Fibroblast of villous mesenchyme (primary cell): Measurements from ENCODE around the gene PRMT5. TPM values are rescaled to one million over a fixed set of nuclear protein-coding genes. Genes with fewer than 3 reads are reported as not detected.

Experiments used
- DNase-seq: peaks from one replicate; pipeline ENCODE4 v3.0.0-alpha.2; 2010; ENCODE audit warnings: low read depth
- H3K4me3 ChIP-seq: 2 replicates; pipeline ENCODE4 v1.5.1; 2011; ENCODE audit warnings: low read depth, mild to moderate bottlenecking, low read length
- CTCF ChIP-seq: IDR thresholded peaks from 2 replicates; pipeline ENCODE4 v1.5.1; 2012; ENCODE audit warnings: low read depth, mild to moderate bottlenecking, low read length; ENCODE audit not compliant: insufficient read depth
- total RNA-seq: library from RNA; depleted of rRNA; stranded (reverse); fragments of >200 nt; gene quantifications from 2 replicates; pipeline ENCODE4 v1.2.3, GENCODE V29; 2012

Gene PRMT5
- total RNA-seq, 1 donor, result 82.5 TPM

DNA sequence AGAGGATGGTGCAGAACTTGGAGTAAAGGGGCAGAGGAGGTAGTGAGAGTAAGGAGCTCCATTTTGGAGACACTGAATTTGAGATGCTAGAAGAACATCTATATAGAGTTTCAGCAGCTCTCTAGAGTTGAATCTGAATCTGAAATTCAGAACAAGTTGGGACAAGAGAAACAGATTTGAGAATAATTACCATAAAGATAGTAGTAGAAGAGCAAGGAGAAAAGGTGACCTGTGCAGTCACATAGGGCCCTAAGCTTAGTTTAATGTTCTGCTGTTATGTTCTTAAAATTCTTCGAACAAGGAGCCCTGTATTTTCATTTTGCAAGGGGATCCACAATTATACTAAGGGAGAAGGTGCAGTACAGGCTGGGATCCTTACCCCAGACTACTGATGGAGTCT lies 38.8 kb downstream of the PRMT5 start:
- no peak overlapping the region for H3K4me3 ChIP-seq
- DNase-seq, result no peak
- no peak for TF ChIP-seq CTCF

- no peak overlapping the region for H3K4me3 ChIP-seq
- no peak for TF ChIP-seq CTCF
- no peak for DNase-seq
These were observed 40.5 kb downstream of the PRMT5 start for GRCh38 chr14:22888662-22889061.

DNA sequence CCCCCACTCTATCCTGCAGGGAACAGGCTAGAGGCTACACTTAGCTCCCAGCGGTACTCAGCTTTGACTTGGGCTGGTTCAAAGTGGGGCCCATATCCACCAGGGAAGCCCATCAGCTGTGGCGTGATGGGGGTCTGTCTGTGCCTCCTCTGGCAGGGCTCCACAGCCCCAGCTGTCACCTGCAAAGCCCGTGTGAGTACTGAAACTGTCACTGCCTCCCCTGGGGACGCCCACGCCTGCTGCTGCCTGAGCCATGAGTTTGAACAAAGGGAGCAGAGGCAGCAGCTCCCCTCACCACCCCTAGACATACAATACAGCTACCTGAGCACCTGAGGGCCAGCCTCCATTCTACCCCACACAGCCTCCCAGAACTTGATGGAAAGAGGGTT lies 41.2 kb downstream of the PRMT5 start:
- peak overlapping the region; percentile 76 for H3K4me3 ChIP-seq
- no peak for DNase-seq
- TF ChIP-seq CTCF, result no peak

GRCh38 chr14:22887260-22887989 lies 41.8 kb downstream of the PRMT5 start:
- no peak for TF ChIP-seq CTCF
- H3K4me3 ChIP-seq, result peak overlapping the region; percentile 76
- DNase-seq, result peak; percentile 86

DNA sequence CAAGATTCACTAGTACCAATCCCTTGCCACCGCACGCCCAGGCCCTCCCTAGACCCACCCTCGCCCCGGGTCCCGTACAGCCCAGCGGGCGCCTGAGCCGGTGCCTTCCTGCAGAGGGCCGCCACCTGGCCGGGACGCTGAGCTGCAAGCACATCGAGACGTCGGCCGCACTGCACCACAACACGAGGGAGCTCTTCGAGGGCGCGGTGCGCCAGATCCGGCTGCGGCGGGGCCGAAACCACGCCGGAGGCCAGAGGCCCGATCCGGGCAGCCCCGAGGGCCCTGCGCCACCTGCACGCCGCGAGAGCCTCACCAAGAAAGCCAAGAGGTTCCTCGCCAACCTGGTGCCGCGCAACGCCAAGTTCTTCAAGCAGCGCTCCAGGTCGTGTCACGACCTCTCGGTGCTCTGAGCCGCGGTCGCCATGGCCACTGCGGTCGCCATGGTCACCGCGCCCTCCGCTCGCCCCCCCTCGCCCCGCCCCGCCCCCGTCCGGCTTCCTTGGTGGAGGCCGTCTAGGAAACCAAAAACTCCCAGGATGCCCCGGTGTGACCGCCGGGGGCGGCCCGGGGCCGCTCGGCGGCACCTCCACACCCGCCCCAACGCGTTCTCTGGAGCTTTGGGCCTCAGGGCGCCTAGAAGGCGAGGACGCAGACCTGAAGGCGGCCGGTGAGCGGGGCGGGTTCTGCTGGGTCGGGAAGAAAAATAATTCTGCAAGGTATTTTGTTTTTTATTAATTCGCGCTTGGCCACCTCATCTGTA lies 42.5 kb downstream of the PRMT5 start:
- TF ChIP-seq CTCF, result peak; percentile 7
- DNase-seq, result peak; percentile 69
- peak overlapping the region; percentile 76 for H3K4me3 ChIP-seq

DNA sequence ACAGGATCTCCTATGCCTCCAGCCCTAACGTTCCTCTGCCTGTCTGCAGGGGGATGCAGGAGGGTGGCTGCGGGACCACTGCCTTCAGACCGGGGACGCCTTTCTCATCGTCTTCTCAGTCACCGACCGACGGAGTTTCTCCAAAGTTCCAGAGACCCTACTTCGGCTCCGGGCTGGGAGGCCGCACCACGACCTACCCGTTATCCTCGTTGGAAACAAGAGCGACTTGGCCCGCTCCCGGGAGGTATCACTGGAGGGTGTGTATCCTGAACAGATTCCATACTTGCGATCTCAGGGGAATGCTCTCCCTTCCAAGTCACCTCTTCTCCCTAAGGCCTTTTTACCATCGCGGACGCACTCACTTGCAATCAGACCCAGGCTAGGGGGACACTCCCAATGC lies 43.2 kb downstream of the PRMT5 start:
- H3K4me3 ChIP-seq, result peak overlapping the region; percentile 76
- no peak for DNase-seq
- no peak for TF ChIP-seq CTCF
